ENCODE measurements around the gene MSH3.

DNA sequence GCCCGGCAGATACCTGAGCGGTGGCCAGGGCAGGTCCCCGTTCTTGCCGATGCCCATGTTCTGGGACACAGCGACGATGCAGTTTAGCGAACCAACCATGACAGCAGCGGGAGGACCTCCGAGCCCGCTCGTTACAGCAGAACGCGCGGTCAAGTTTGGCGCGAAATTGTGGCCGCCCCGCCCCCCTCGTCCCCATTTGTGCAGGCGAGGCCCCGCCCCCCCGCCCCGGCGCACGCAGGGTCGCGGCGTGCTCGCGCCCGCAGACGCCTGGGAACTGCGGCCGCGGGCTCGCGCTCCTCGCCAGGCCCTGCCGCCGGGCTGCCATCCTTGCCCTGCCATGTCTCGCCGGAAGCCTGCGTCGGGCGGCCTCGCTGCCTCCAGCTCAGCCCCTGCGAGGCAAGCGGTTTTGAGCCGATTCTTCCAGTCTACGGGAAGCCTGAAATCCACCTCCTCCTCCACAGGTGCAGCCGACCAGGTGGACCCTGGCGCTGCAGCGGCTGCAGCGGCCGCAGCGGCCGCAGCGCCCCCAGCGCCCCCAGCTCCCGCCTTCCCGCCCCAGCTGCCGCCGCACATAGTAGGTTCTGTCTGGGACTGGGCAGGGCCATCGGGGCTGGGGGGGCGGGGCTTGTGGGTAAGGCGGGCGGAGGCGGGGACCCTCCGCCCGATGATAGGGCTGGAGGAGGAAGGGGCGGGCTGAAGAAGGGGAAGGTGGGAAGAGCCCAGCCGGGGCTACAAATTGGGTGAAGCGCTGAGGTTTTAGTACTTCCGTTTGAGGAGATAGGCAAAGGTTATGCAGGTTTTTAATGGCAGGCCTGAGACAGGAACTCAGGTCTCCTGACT lies at the start of gene MSH3, which contains the start of gene DHFR:
- TF ChIP-seq ZFP3 (CRISPR knock-in tag; IDR thresholded peaks at IDR 0.05) (no peak), ZNF8 (CRISPR knock-in tag; IDR thresholded peaks at IDR 0.05) (no peak), BACH2 (CRISPR knock-in tag; IDR thresholded peaks at IDR 0.05; ENCODE audit: borderline replicate concordance) (no peak), ARNTL (CRISPR knock-in tag; IDR thresholded peaks at IDR 0.05; ENCODE audit: borderline replicate concordance, low read depth) (no peak), OSR1 (CRISPR knock-in tag; IDR thresholded peaks at IDR 0.05) (no peak), CREB5 (CRISPR knock-in tag; IDR thresholded peaks at IDR 0.05; ENCODE audit: low read depth) (no peak), TCF4 (CRISPR knock-in tag; IDR thresholded peaks at IDR 0.05; ENCODE audit: borderline replicate concordance) (no peak), PATZ1 (CRISPR knock-in tag; IDR thresholded peaks at IDR 0.05; ENCODE audit: borderline replicate concordance) (no peak), ZNF565 (CRISPR knock-in tag; conservative IDR thresholded peaks at IDR 0.05; ENCODE audit: low read depth) (no peak), ZFP30 (CRISPR knock-in tag; IDR thresholded peaks at IDR 0.05) (no peak), CSDC2 (CRISPR knock-in tag; IDR thresholded peaks at IDR 0.05) (no peak)
- TF ChIP-seq, protein P1, sequence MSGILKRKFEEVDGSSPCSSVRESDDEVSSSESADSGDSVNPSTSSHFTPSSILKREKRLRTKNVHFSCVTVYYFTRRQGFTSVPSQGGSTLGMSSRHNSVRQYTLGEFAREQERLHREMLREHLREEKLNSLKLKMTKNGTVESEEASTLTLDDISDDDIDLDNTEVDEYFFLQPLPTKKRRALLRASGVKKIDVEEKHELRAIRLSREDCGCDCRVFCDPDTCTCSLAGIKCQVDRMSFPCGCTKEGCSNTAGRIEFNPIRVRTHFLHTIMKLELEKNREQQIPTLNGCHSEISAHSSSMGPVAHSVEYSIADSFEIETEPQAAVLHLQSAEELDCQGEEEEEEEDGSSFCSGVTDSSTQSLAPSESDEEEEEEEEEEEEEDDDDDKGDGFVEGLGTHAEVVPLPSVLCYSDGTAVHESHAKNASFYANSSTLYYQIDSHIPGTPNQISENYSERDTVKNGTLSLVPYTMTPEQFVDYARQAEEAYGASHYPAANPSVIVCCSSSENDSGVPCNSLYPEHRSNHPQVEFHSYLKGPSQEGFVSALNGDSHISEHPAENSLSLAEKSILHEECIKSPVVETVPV (CRISPR knock-in tag; IDR thresholded peaks at IDR 0.05) = no peak

Measured in SK-N-SH treated with all-trans-retinoic acid at 6 μM for 48 hours (cell line).